HG03097 (cell line): ENCODE data around the gene TRPV3.
"Not testable (repeated sequence)": the region's sequence is repeated elsewhere in the genome, so short reads cannot be mapped to it uniquely, and the experiment has no call there.

ENCODE experiments used
- ATAC-seq: cut with Tn5 transposase; IDR thresholded peaks from one replicate; pipeline ENCODE4 v1.9.1; 2021; ENCODE audit not compliant: unreplicated experiment, low FRiP score

The TRPV3 gene

GRCh38 chr17:3475812-3476610 is 81.6 kb downstream of the TRPV3 start, which contains the start of gene ASPA:
ASPA (plus strand) TSS chr17:3475997; CDS start chr17:3476160, 163 bp downstream.
- no peak for ATAC-seq

- no peak for ATAC-seq
These were observed 82.3 kb downstream of the TRPV3 start for GRCh38 chr17:3475251-3475685.

- no peak for ATAC-seq
These were observed 83.4 kb downstream of the TRPV3 start for GRCh38 chr17:3474212-3474611.

GRCh38 chr17:3472137-3472536 is 85.5 kb downstream of the TRPV3 start:
- ATAC-seq = no peak

GRCh38 chr17:3471599-3471998 is 86.0 kb downstream of the TRPV3 start, which contains the start of gene SPATA22:
SPATA22 (minus strand) TSS chr17:3471819; CDS start chr17:3469325, 2,494 bp downstream.
- ATAC-seq = no peak

GRCh38 chr17:3469529-3469928 is 88.1 kb downstream of the TRPV3 start:
- no peak for ATAC-seq

- ATAC-seq = not testable (repeated sequence)
These were observed 91.3 kb downstream of the TRPV3 start for GRCh38 chr17:3466355-3466754.
